H1 (cell line): ENCODE results near the gene CDC14C. TPM values are rescaled to one million over a fixed set of nuclear protein-coding genes. Genes with fewer than 3 reads are reported as not detected.

Experiments used
- CTCF ChIA-PET: fragments of 300-600 bp; sonication (Branson Sonifier 250); formaldehyde crosslinking; loops from one replicate; lab custom pipeline; 2021; ENCODE audit not compliant: partially characterized antibody; lab: Charles Lee
- POLR2A ChIA-PET: fragments of 300-600 bp; sonication (Branson Sonifier 250); formaldehyde crosslinking; loops from one replicate; lab custom pipeline; 2021; ENCODE audit warnings: inconsistent platforms; ENCODE audit not compliant: partially characterized antibody; lab: Charles Lee
- DNase-seq, 2 experiments: peaks; one replicate each; pipeline versions ENCODE4 v3.0.0 to v3.0.0-alpha.2; 2010 to 2022; ENCODE audit warnings: low spot score in 2 of 2, low read depth in 1 of 2, mixed read lengths in 1 of 2
- FAIRE-seq: peaks from 2 replicates; lab custom pipeline; 2011; peaks lifted over from hg19 to GRCh38; lab: Jason Lieb, UNC
- H2AFZ ChIP-seq: 2 replicates; pipeline ENCODE4 v1.8.1; 2012; ENCODE audit warnings: low read length, inconsistent platforms
- H2AK5ac ChIP-seq: 2 replicates; pipeline ENCODE4 v1.6.1; 2013; ENCODE audit warnings: low read depth, low read length
- H2BK120ac ChIP-seq: replicated peaks from 2 replicates; pipeline ENCODE3; 2013; ENCODE audit warnings: low read depth, low read length, inconsistent platforms
- H2BK12ac ChIP-seq: 2 replicates; pipeline ENCODE4 v1.6.1; 2013; ENCODE audit warnings: low read depth, low read length
- H2BK15ac ChIP-seq: 2 replicates; pipeline ENCODE4 v1.6.1; 2013; ENCODE audit warnings: low read length
- H2BK20ac ChIP-seq: 2 replicates; pipeline ENCODE4 v1.6.1; 2013; ENCODE audit warnings: low read length
- H2BK5ac ChIP-seq: 2 replicates; pipeline ENCODE4 v1.6.1; 2013; ENCODE audit warnings: low read depth, low read length
- H3K14ac ChIP-seq: 2 replicates; pipeline ENCODE4 v1.6.1; 2013; ENCODE audit warnings: inconsistent platforms; ENCODE audit not compliant: insufficient read length
- H3K18ac ChIP-seq: 2 replicates; pipeline ENCODE4 v1.6.1; 2013; ENCODE audit warnings: low read length; ENCODE audit errors: extremely low read depth
- H3K23ac ChIP-seq: 2 replicates; pipeline ENCODE4 v1.6.1; 2013; ENCODE audit warnings: inconsistent platforms; ENCODE audit not compliant: insufficient read length
- H3K23me2 ChIP-seq: 2 replicates; pipeline ENCODE4 v1.6.1; 2013; ENCODE audit warnings: low read depth, low read length
- H3K27ac ChIP-seq: 2 replicates; pipeline ENCODE4 v1.6.1; 2011; ENCODE audit warnings: low read depth, low read length, inconsistent platforms
- H3K27me3 ChIP-seq, 4 experiments: replicated peaks in 1 of 4; 1 replicate in 1 of 4; 2 replicates in 3 of 4; pipeline versions ENCODE4 v1.6.1 to v1.8.1; 2011 to 2013; ENCODE audit warnings: low read length in 3 of 4, mild to moderate bottlenecking in 3 of 4, inconsistent platforms in 2 of 4, mixed read lengths in 2 of 4, moderate library complexity in 1 of 4; ENCODE audit not compliant: control insufficient read depth in 3 of 4, insufficient read depth in 3 of 4; ENCODE audit errors: extremely low read depth in 1 of 4
- H3K36me3 ChIP-seq, 4 experiments: 2 replicates each; pipeline versions ENCODE4 v1.6.1 to v1.8.1; 2011 to 2013; ENCODE audit warnings: mild to moderate bottlenecking in 4 of 4, low read length in 3 of 4, moderate library complexity in 2 of 4, control low read depth in 1 of 4, inconsistent platforms in 1 of 4; ENCODE audit not compliant: insufficient read depth in 4 of 4, control insufficient read depth in 2 of 4
- H3K4ac ChIP-seq: replicated peaks from 2 replicates; pipeline ENCODE3; 2013; ENCODE audit warnings: low read length, low read depth, mixed read lengths, inconsistent platforms; ENCODE audit not compliant: insufficient read length
- H3K4me1 ChIP-seq, 4 experiments: replicated peaks in 1 of 4; 1 replicate in 1 of 4; 2 replicates in 3 of 4; pipeline versions ENCODE4 v1.6.1 to v1.8.1; 2011 to 2013; ENCODE audit warnings: low read length in 3 of 4, inconsistent platforms in 2 of 4, mixed read lengths in 1 of 4; ENCODE audit not compliant: insufficient read depth in 4 of 4, control insufficient read depth in 3 of 4
- H3K4me2 ChIP-seq, 2 experiments: 2 replicates each; pipeline versions ENCODE4 v1.6.1 to v1.8.1; 2011 to 2013; ENCODE audit warnings: low read depth in 2 of 2, low read length in 2 of 2, control low read depth in 1 of 2, inconsistent platforms in 1 of 2, mild to moderate bottlenecking in 1 of 2; ENCODE audit not compliant: insufficient read depth in 1 of 2
- H3K4me3 ChIP-seq, 4 experiments: fragments of 200-600, 300-600 bp in 1 of 4; sonication (generic), shearing (Covaris generic), sonication (Bioruptor Twin) in 1 of 4; 2 replicates each; pipeline versions ENCODE4 v1.5.1 to v1.8.1; 2011 to 2016; ENCODE audit warnings: low read length in 4 of 4, low read depth in 3 of 4, control low read depth in 2 of 4, inconsistent platforms in 2 of 4, mild to moderate bottlenecking in 2 of 4, mixed read lengths in 1 of 4, moderate library complexity in 1 of 4; ENCODE audit not compliant: insufficient read depth in 2 of 4; ENCODE audit errors: extremely low read depth in 1 of 4
- H3K56ac ChIP-seq: replicated peaks from 2 replicates; pipeline ENCODE3; 2013; ENCODE audit warnings: low read depth, mild to moderate bottlenecking, mixed read lengths, low read length, inconsistent platforms; ENCODE audit not compliant: insufficient read length
- H3K79me1 ChIP-seq: 2 replicates; pipeline ENCODE4 v1.6.1; 2013; ENCODE audit warnings: low read depth, low read length, control low read depth
- H3K79me2 ChIP-seq, 2 experiments: 2 replicates each; pipeline versions ENCODE4 v1.6.1 to v1.8.1; 2012 to 2013; ENCODE audit warnings: low read length in 2 of 2, mild to moderate bottlenecking in 2 of 2, inconsistent platforms in 1 of 2; ENCODE audit not compliant: insufficient read depth in 2 of 2, control insufficient read depth in 1 of 2
- H3K9ac ChIP-seq, 4 experiments: replicated peaks in 1 of 4; 1 replicate in 1 of 4; 2 replicates in 3 of 4; pipeline versions ENCODE4 v1.6.1 to v1.8.1; 2011 to 2013; ENCODE audit warnings: low read depth in 3 of 4, low read length in 3 of 4, control low read depth in 2 of 4, mild to moderate bottlenecking in 2 of 4, moderate library complexity in 2 of 4, inconsistent platforms in 1 of 4; ENCODE audit errors: extremely low read depth in 1 of 4
- H3K9me3 ChIP-seq, 2 experiments: 2 replicates each; pipeline versions ENCODE4 v1.6.1 to v1.8.1; 2012 to 2013; ENCODE audit warnings: mild to moderate bottlenecking in 2 of 2, moderate library complexity in 2 of 2, control low read depth in 1 of 2, inconsistent platforms in 1 of 2, low read depth in 1 of 2, low read length in 1 of 2, mixed read lengths in 1 of 2; ENCODE audit not compliant: insufficient read depth in 2 of 2
- H4K20me1 ChIP-seq, 2 experiments: replicated peaks in 1 of 2; 2 replicates each; pipeline versions ENCODE3 to v1.8.1; 2011 to 2013; ENCODE audit warnings: inconsistent platforms in 2 of 2, low read length in 2 of 2, mild to moderate bottlenecking in 1 of 2; ENCODE audit not compliant: insufficient read depth in 2 of 2, control insufficient read depth in 1 of 2
- H4K5ac ChIP-seq: 2 replicates; pipeline ENCODE4 v1.6.1; 2013; ENCODE audit warnings: low read length, low read depth, mixed read lengths, inconsistent platforms; ENCODE audit not compliant: insufficient read length
- H4K8ac ChIP-seq: 2 replicates; pipeline ENCODE4 v1.8.0; 2013; ENCODE audit warnings: mild to moderate bottlenecking, moderate library complexity, low read length, inconsistent platforms; ENCODE audit not compliant: insufficient read depth; ENCODE audit errors: extremely low read depth
- H4K91ac ChIP-seq: replicated peaks from 2 replicates; pipeline ENCODE3; 2013; ENCODE audit warnings: low read length, mixed read lengths, inconsistent platforms; ENCODE audit not compliant: insufficient read length
- FOSL1 ChIP-seq: IDR thresholded peaks from 2 replicates; pipeline ENCODE4 v1.6.1; 2011; ENCODE audit warnings: mild to moderate bottlenecking, low read depth, low read length, moderate library complexity; ENCODE audit not compliant: insufficient read depth
- HDAC6 ChIP-seq: IDR thresholded peaks from one replicate; pipeline ENCODE4 v1.7.1; 2012; ENCODE audit warnings: low read depth, mild to moderate bottlenecking, inconsistent platforms, low read length, moderate library complexity
- JUND ChIP-seq: IDR thresholded peaks from 2 replicates; pipeline ENCODE4 v1.6.1; 2011; ENCODE audit warnings: mild to moderate bottlenecking, improper control_type of control experiment, low read length
- RNF2 ChIP-seq: fragments of 200-900, 300-1000 bp; sonication (generic); IDR thresholded peaks from 2 replicates; pipeline ENCODE4 v1.7.1; 2016; ENCODE audit warnings: borderline replicate concordance, low read depth, mild to moderate bottlenecking, antibody characterized with exemption, low read length; ENCODE audit not compliant: poor library complexity, severe bottlenecking; ENCODE audit errors: missing control alignments
- SIN3A ChIP-seq, 2 experiments: IDR thresholded peaks in 1 of 2; conservative IDR thresholded peaks in 1 of 2; 2 replicates each; pipeline ENCODE4 v1.6.1; 2011 to 2012; ENCODE audit warnings: low read length in 2 of 2, improper control_type of control experiment in 1 of 2, low read depth in 1 of 2, mild to moderate bottlenecking in 1 of 2
- SP4 ChIP-seq: IDR thresholded peaks from 2 replicates; pipeline ENCODE4 v1.6.1; 2012; ENCODE audit warnings: low read length, inconsistent platforms
- SRF ChIP-seq: IDR thresholded peaks from 2 replicates; pipeline ENCODE4 v1.6.1; 2011; ENCODE audit warnings: mild to moderate bottlenecking, low read depth, low read length, moderate library complexity
- TAF7 ChIP-seq: optimal IDR thresholded peaks from 2 replicates; pipeline ENCODE3; 2011; ENCODE audit warnings: low read depth, mild to moderate bottlenecking, inconsistent platforms, low read length, moderate library complexity, borderline replicate concordance
- TEAD4 ChIP-seq: IDR thresholded peaks from 2 replicates; pipeline ENCODE4 v1.6.1; 2012; ENCODE audit warnings: low read depth, low read length, inconsistent platforms, mixed read lengths
- WGBS, 2 experiments: shearing (Covaris generic) in 1 of 2; methylation state at CpG; one replicate each; pipeline versions ENCODE4 v1.1.6 to v1.1.7; 2013 to 2015; ENCODE audit warnings: low lambda C conversion rate in 2 of 2, mixed read lengths in 2 of 2, inconsistent platforms in 1 of 2, low coverage in 1 of 2, missing lambda C conversion rate in 1 of 2; ENCODE audit not compliant: insufficient replicate concordance in 2 of 2, insufficient coverage in 1 of 2, insufficient read length in 1 of 2; ENCODE audit errors: extremely low coverage in 1 of 2, missing lambda C conversion rate in 1 of 2; 5-methylcytosine and 5-hydroxymethylcytosine counted together
- polyA plus RNA-seq, 7 experiments: library from polyadenylated mRNA; depleted of rRNA in 3 of 7; stranded (reverse) in 5 of 7; unstranded in 2 of 7; fragments of >200 nt in 5 of 7; fragments of 200-250 nt in 2 of 7; gene quantifications; 1 replicate in 5 of 7; 2 replicates in 1 of 7; 4 replicates in 1 of 7; pipeline versions ENCODE4 v1.2.1 to v1.2.3, GENCODE V29; 2011 to 2013; ENCODE audit warnings: missing spikeins in 2 of 7, mixed read lengths in 2 of 7
- total RNA-seq: library from RNA; stranded (reverse); fragmentation: NEBNext Ultra II Directional; extraction: Animal tissue kit (Norgen Biotek cat#: 25700); gene quantifications from 2 replicates; pipeline ENCODE4 v1.2.1, GENCODE V29; 2021
- TF ChIP-seq, protein P1 (sequence below), 3 experiments: IDR thresholded peaks; 1 replicate in 2 of 3; 2 replicates in 1 of 3; pipeline versions ENCODE4 v1.5.1 to v1.6.1; 2011; ENCODE audit warnings: low read length in 3 of 3, mild to moderate bottlenecking in 3 of 3, inconsistent platforms in 2 of 3, low read depth in 1 of 3, moderate library complexity in 1 of 3; ENCODE audit not compliant: insufficient read depth in 1 of 3; ENCODE audit errors: control extremely low read depth in 1 of 3

Gene CDC14C
- total and polyA plus RNA-seq, 2 of the 8 experiments (the other 6 are each of a cell fraction or from before 2014, with no cell fraction given): 0.09 TPM; not detected in 1

- no peak for DNase-seq
- H3K36me3 ChIP-seq: no peaks in the 10 kb centered on the region
- no peak overlapping the region for H4K91ac ChIP-seq
- no peaks in the 10 kb centered on the region for H3K27me3 ChIP-seq
- H3K4me1 ChIP-seq: no peaks in the 10 kb centered on the region
- H3K4ac ChIP-seq: no peak overlapping the region
- H2BK5ac ChIP-seq: no peak overlapping the region
- no peak overlapping the region for H4K8ac ChIP-seq
- no peak overlapping the region for H3K27ac ChIP-seq
- H3K4me2 ChIP-seq: no peak overlapping the region
- no peaks in the 10 kb centered on the region for H4K20me1 ChIP-seq
- H2AFZ ChIP-seq: no peak overlapping the region
- CTCF ChIA-PET: no interaction called here
- H3K56ac ChIP-seq: no peak overlapping the region
- H3K18ac ChIP-seq: no peak overlapping the region
- H2BK15ac ChIP-seq: no peak overlapping the region
- H3K9ac ChIP-seq: no peak overlapping the region
- WGBS, 2 experiments: 84% methylated on average over 5 of the region's 5 CpGs; no CpG with 5 or more reads in 1 of the 2 experiments
- no peak overlapping the region for H2AK5ac ChIP-seq
- H3K23ac ChIP-seq: no peak overlapping the region
- no peak overlapping the region for H4K5ac ChIP-seq
- no peak overlapping the region for H2BK12ac ChIP-seq
- H3K23me2 ChIP-seq: no peaks in the 10 kb centered on the region
- H3K4me3 ChIP-seq: no peak overlapping the region
- no peaks in the 10 kb centered on the region for H3K9me3 ChIP-seq
- no peak overlapping the region for H3K14ac ChIP-seq
- no peak overlapping the region for H2BK20ac ChIP-seq
- H3K79me2 ChIP-seq: no peaks in the 10 kb centered on the region
- TF ChIP-seq JUND (no peak), TEAD4 (no peak), SIN3A (conservative IDR thresholded peaks at IDR 0.05 in 1 of 2, IDR thresholded peaks at IDR 0.05 in 1 of 2; ENCODE audit: low read depth in 1 of 2, low read length in 2 of 2) (no peak), RNF2 (no peak), SRF (no peak), SP4 (no peak), FOSL1 (no peak), TAF7 (no peak), HDAC6 (no peak)
- TF ChIP-seq, protein P1, sequence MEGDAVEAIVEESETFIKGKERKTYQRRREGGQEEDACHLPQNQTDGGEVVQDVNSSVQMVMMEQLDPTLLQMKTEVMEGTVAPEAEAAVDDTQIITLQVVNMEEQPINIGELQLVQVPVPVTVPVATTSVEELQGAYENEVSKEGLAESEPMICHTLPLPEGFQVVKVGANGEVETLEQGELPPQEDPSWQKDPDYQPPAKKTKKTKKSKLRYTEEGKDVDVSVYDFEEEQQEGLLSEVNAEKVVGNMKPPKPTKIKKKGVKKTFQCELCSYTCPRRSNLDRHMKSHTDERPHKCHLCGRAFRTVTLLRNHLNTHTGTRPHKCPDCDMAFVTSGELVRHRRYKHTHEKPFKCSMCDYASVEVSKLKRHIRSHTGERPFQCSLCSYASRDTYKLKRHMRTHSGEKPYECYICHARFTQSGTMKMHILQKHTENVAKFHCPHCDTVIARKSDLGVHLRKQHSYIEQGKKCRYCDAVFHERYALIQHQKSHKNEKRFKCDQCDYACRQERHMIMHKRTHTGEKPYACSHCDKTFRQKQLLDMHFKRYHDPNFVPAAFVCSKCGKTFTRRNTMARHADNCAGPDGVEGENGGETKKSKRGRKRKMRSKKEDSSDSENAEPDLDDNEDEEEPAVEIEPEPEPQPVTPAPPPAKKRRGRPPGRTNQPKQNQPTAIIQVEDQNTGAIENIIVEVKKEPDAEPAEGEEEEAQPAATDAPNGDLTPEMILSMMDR (IDR thresholded peaks at IDR 0.05; ENCODE audit: control extremely low read depth in 1 of 3, insufficient read depth in 1 of 3, low read depth in 1 of 3, low read length in 3 of 3): no peak
- no peaks in the 10 kb centered on the region for H3K79me1 ChIP-seq
- no peak overlapping the region for H2BK120ac ChIP-seq
- POLR2A ChIA-PET: no interaction called here
- no peak for FAIRE-seq
Measured at GRCh38 chr7:48976850-48977249, 52.5 kb downstream of the CDC14C start.
